Pericardium fibroblast (primary cell): ENCODE data around the gene OARD1. TPM values are rescaled to one million over a fixed set of nuclear protein-coding genes. Genes with fewer than 3 reads are reported as not detected.

Source experiments
- total RNA-seq: library from RNA; depleted of rRNA; stranded (reverse); fragments of >200 nt; gene quantifications from 2 replicates; pipeline ENCODE4 v1.2.3, GENCODE V29; 2015

OARD1 gene, protein sequence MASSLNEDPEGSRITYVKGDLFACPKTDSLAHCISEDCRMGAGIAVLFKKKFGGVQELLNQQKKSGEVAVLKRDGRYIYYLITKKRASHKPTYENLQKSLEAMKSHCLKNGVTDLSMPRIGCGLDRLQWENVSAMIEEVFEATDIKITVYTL
- 9.5 and 12.6 TPM in 2 replicates for total RNA-seq

DNA sequence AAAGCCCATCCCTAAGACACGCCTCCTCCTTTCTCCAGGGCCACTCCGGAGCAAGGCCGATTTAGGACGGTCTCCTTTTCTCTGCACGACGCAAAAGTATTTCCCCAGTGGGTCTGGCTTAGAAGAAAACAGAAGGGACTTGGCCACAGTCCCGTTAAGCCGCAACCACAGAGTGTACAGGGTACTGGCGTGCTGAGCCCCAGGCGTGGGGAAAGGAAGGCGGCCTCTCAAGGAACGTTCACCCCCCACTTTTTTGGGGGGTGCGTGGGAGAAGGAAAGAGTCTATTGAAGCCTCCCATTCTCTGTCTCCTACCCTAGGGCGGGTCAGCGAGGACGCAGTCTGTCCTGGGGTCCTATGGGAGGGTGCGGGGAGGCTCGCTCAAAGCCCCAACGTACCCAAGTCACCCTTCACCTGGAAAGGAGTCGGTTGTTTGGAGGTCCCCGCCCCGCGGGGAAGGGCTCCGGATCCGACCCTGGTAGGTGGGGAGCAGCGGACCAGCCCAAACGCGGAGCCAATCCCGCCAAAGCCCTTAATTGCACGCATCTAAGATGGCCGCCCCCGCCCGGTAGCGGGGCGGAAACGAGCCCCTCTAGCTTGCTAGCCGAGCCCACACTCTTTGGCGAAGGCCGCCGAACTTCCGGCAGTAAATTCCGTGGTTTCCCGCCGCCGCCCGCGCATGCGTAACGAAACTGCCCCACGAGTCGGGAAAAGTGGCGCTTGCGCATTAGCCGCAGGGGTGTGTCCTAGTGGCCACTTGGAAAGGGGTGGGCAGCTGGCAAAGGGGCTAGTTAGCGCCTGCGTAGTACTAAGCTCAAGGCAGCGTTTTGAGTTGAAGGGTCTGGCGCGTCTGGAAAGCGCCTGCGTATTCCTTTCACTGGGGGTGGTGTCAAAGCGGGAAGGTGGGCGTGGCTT lies at the start of gene OARD1:
TSS of gene OARD1 (minus strand) at position 434 of the 913 bp plus-strand sequence. CDS start 722 bp downstream, outside the sequence.

DNA sequence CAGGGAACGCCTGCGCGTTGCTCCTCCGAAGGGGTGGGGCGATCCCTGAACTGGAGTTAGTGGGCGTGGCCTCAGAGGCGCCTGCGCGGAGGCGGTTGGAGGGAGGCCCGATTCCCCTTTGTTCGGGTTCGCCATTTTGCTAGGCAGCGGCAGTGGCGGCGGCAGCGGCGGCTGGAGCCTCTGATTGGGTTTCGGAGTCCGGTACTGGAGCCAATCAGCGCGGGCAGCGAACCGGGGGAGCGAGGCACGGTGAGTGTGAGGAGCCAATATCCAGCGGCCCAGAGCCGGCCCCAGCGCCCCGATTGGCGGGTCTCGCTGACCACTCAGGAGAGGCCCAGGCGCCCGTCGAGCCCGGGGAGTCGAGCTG lies 663 bp upstream of the OARD1 start, which contains the start of gene NFYA:
TSS of gene NFYA (plus strand) at position 139 of the 367 bp plus-strand sequence. CDS start 6,116 bp downstream, outside the sequence.

DNA sequence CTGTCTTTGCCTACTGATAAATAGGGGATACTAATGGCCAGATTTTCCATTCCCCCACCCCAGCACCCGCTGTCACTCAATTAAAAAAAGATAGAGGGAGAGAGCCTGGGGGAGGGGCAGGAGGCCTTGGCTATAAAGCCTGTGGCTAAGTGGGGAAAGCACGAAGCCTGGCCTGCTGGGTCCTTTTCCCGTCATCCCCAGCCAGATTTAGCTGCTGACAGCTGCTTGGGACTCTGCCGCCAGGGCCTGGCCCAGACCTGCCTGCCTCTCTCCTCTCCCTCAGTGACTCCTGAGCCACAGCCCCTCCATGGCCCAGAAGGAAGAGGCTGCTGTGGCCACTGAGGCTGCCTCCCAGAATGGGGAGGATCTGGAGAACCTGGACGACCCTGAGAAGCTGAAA lies 19.1 kb downstream of the OARD1 start, which contains the start of gene APOBEC2:
TSS of gene APOBEC2 (plus strand) at position 162 of the 400 bp plus-strand sequence. CDS start at position 308, 146 bp downstream.

DNA sequence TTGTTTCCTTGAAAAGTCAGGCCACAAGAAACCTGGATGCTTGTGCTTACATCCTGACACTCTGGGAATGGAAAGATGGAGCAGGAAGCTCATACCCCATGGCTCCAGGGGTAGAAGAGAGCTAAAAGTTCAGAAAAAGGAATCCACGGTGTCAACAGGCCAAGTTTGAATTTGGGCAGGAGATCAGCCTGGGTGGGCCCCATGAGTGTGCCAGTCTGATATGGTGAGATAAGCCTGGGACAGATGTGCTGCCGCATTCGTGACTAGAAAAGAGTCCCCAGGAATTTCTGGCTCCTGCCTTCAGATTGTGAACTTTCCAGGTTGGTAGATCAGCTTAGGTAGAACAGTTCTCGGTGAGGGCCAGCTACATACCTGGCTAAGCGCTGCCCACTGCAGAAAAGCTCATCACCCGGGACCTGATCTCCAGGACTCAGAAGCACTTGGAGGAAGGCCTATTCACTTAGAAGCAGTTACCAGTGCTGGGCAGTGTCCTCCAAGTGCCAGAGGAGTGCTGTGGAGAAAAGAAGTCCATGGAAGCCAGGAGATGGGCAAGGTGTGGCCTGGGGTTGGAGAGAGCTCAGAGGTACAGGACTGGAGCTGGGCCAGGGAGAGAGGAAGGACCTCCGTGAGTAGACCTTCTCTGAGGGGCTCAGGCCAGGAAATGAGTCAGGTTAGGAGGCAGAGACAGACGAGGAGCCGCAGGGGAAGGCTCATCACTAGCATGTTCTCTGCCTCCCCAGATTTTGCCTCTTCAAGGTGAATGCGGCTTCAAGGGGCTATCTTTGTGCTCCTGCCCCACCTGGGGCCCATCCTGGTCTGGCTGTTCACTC lies 29.7 kb downstream of the OARD1 start, which contains the start of gene TSPO2:
TSS of gene TSPO2 (plus strand) at position 242 of the 830 bp plus-strand sequence. CDS start at position 761, 519 bp downstream.

DNA sequence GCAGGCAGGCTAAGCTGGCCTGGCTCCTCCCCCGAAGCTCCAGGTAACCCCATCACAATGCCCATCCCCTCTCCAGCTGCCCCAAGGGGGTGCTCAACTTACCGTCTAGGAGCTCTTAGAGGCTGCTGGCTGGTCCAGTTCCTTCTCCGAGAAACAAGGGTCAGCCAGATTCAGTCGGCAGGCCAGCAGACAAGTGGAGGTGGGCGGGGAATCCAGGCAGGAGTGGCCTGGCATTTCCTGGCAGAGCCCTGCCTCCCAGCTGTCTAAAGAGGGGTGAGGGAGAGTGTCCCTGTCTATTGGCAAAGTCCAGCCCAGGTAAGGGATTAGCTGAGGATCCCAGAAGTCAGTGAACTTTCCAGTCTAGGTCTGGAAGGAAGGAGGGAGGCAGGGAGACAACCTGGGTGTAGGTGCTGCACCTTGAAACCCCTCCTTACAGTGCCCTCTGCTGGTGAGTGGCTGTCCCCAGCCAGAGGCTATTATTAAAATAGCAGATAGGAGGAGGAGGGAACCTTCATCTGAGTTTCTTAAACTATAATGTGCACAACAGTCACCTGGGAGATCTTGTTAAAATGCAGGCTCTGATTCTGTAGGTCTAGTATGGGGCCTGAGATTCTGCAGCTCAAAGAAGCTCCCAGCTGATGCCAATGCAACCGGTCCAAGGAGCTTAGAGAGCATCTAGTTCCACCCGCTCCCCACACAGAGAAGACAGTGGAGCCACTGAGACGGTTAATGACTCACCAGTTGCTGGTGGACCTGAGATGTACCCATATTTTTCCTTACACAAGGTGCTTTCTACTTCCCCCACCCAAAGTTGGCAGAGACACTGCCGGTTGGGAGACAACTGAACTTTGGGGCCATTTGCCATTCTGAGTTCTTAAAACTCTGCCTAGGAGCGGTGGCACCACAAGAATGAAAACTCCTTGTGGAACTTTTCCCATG lies 32.8 kb downstream of the OARD1 start, which contains the start of gene UNC5CL:
TSS of gene UNC5CL (minus strand) at position 162 of the 939 bp plus-strand sequence. CDS start 4,147 bp downstream, outside the sequence.

Other genes with a start within 250 kb of the OARD1 start
- gene UNC5CL, start 33.1 kb downstream of the OARD1 start, total RNA-seq: 0.12 TPM in 1 of 2 replicates, not detected in the other
- not detected in 2 replicates for gene TSPO2, start 29.9 kb downstream of the OARD1 start, total RNA-seq
- 0.09 TPM in 1 of 2 replicates, not detected in the other for gene APOBEC2, start 19.2 kb downstream of the OARD1 start, total RNA-seq
- gene NFYA, start 618 bp upstream of the OARD1 start, total RNA-seq: 6.0 and 7.7 TPM in 2 replicates
- gene TREML1, start 82.0 kb upstream of the OARD1 start, total RNA-seq: not detected in 2 replicates
- gene TREM2, start 90.8 kb upstream of the OARD1 start, total RNA-seq: not detected in 2 replicates
- not detected in 2 replicates for gene TREML2, start 128.8 kb upstream of the OARD1 start, total RNA-seq
- gene TREML4, start 156.0 kb upstream of the OARD1 start, total RNA-seq: not detected in 2 replicates
- gene TREM1, start 214.3 kb upstream of the OARD1 start, total RNA-seq: not detected in 2 replicates